Activated naive CD4-positive, alpha-beta T cell treated with anti-CD3 and anti-CD28 coated beads, Interleukin-2, amount 50 U/mL, for 72 hours (primary cell): Measurements from ENCODE around the gene JAK1. TPM values are rescaled to one million over a fixed set of nuclear protein-coding genes. Genes with fewer than 3 reads are reported as not detected.

Experiments
- ATAC-seq, 2 donors: fragments of 150-1000 bp; cut with Tn5 transposase; 2 replicates each; pipeline ENCODE4 v1.10.0; 2021; ENCODE audit warnings: mild to moderate bottlenecking in 2 of 2, moderate library complexity in 2 of 2
- DNase-seq, 2 donors: peaks; one replicate each; pipeline ENCODE4 v3.0.0; 2021 to 2022; ENCODE audit warnings: low spot score in 2 of 2
- H3K27ac Mint-ChIP-seq, 2 donors: one replicate each; pipeline ENCODE4 v1.8.0; 2022; ENCODE audit warnings: mild to moderate bottlenecking in 2 of 2, mixed read lengths in 2 of 2
- H3K36me3 Mint-ChIP-seq, 2 donors: one replicate each; pipeline ENCODE4 v1.8.0; 2022; ENCODE audit warnings: mixed read lengths in 2 of 2
- H3K9me3 Mint-ChIP-seq, 2 donors: one replicate each; pipeline ENCODE4 v1.8.0; 2022; ENCODE audit warnings: mixed read lengths in 2 of 2
- total RNA-seq, 2 donors: library from RNA; stranded (reverse); gene quantifications; one replicate each; pipeline ENCODE4 v1.2.3, GENCODE V29; 2022

Gene JAK1
- total RNA-seq, 2 donors from 2014 or later: 95.3 to 133 TPM

- DNase-seq (no peak), ATAC-seq (no peak)
- Mint-ChIP-seq H3K9me3 (no peaks in the 10 kb centered on the region), H3K27ac (peak overlapping the region in 1 of 2 donors; percentile 29), H3K36me3 (peaks cover 0 to 12% of the 10 kb centered on the region in 2 donors)
Observed at GRCh38 chr1:64851664-64852063, 114.7 kb downstream of the JAK1 start.

- DNase-seq (no peak), ATAC-seq (no peak)
- Mint-ChIP-seq H3K36me3 (peaks cover 8 to 12% of the 10 kb centered on the region in 2 donors), H3K27ac (peak overlapping the region; percentile 78 to 88), H3K9me3 (no peaks in the 10 kb centered on the region)
Observed at GRCh38 chr1:64850846-64851245, 115.5 kb downstream of the JAK1 start.

DNA sequence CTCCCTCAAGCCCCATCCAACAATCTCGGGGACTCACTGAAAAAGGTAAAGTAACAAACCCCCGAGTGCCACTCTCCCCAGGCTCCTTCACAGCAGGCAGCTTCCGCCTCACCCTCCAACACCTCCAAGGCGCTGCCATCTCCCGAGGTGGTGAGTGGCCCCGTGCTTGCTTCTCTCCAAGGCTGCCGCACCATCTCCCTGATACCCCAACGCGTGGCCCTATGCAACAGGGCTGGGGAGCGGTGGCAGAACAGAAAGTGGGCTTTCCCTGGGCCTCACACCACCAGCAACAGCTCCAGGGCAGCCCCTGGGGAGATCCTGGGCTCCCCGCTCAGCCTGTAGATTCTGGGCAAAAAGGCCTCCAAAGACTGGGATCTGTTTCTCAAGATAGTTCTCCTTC is 116.4 kb downstream of the JAK1 start:
- Mint-ChIP-seq H3K9me3 (no peaks in the 10 kb centered on the region), H3K36me3 (peaks cover 8 to 12% of the 10 kb centered on the region in 2 donors), H3K27ac (peak overlapping the region in 1 of 2 donors; percentile 78)
- no peak for DNase-seq
- peak in 1 of 2 donors; percentile 6 for ATAC-seq

DNA sequence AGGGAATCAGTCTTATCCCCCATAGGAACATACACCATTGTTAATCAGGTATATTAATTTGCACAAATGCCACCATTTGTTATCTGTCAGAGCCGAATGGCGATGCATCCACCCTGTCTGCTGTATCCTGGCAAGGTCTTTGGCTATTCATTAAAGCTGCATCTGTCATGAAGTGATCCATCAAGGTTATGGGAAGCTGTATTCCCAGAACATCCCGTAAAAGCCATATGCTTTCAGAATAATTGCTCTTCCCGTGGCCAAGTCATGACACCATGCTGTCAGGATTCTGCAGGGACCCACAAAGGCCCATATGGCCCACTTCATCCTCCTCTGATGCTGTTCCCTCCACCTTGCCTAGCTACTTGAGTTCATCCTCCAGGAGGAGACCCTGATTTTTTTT is 117.5 kb downstream of the JAK1 start:
- H3K36me3 Mint-ChIP-seq: peaks cover 8 to 13% of the 10 kb centered on the region in 2 donors
- H3K9me3 Mint-ChIP-seq: no peaks in the 10 kb centered on the region
- DNase-seq (no peak), ATAC-seq (no peak)
- peak overlapping the region; percentile 45 to 78 for H3K27ac Mint-ChIP-seq

DNA sequence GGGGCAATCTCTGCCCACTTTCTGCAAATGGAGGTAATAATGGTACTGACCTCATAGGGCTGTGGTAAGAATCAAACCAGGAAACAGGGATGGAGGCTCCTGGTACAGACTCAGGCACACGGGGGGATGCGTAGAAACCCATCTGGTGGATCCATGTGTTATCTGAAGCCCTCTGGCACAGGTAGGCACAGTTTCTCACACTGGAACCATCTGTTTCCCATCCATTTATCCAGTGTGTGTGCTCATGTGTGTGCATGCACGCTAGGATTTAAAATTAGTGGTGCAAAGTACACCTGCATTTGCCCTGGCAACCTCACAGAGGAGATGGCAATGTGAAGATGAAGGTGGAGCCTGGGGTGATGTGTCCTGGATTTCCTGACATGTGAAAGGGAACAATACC is 118.2 kb downstream of the JAK1 start:
- peaks cover 8 to 14% of the 10 kb centered on the region in 2 donors for H3K36me3 Mint-ChIP-seq
- DNase-seq (no peak), ATAC-seq (no peak)
- H3K27ac Mint-ChIP-seq: peak overlapping the region in 1 of 2 donors; percentile 65
- no peaks in the 10 kb centered on the region for H3K9me3 Mint-ChIP-seq

- Mint-ChIP-seq H3K9me3 (no peaks in the 10 kb centered on the region), H3K36me3 (peaks cover 8 to 14% of the 10 kb centered on the region in 2 donors)
Observed at GRCh38 chr1:64847666-64848065, 118.7 kb downstream of the JAK1 start.

GRCh38 chr1:64846573-64847430 is 119.5 kb downstream of the JAK1 start:
- H3K27ac Mint-ChIP-seq: peak overlapping the region; percentile 80 to 82
- peaks cover 8 to 14% of the 10 kb centered on the region in 2 donors for H3K36me3 Mint-ChIP-seq

More at GRCh38 chr1:64847666-64848065, 118.7 kb downstream of the JAK1 start:
- ATAC-seq (peak in 1 of 2 donors; percentile 1), DNase-seq (no peak)
- peak overlapping the region in 1 of 2 donors; percentile 65 for H3K27ac Mint-ChIP-seq

GRCh38 chr1:64845831-64846425 is 120.4 kb downstream of the JAK1 start:
- ATAC-seq: no peak
- DNase-seq: no peak
- Mint-ChIP-seq H3K9me3 (no peaks in the 10 kb centered on the region), H3K27ac (peak overlapping the region; percentile 80 to 82), H3K36me3 (peaks cover 8 to 18% of the 10 kb centered on the region in 2 donors)

More at GRCh38 chr1:64846573-64847430, 119.5 kb downstream of the JAK1 start:
- ATAC-seq (no peak), DNase-seq (no peak)
- H3K9me3 Mint-ChIP-seq: no peaks in the 10 kb centered on the region

GRCh38 chr1:64844609-64845008 is 121.7 kb downstream of the JAK1 start:
- ATAC-seq (no peak), DNase-seq (no peak)
- H3K9me3 Mint-ChIP-seq: no peaks in the 10 kb centered on the region
- peaks cover 0 to 19% of the 10 kb centered on the region in 2 donors for H3K36me3 Mint-ChIP-seq
- peak overlapping the region; percentile 61 to 82 for H3K27ac Mint-ChIP-seq

- DNase-seq (no peak), ATAC-seq (no peak)
- Mint-ChIP-seq H3K27ac (peak overlapping the region in 1 of 2 donors; percentile 61), H3K36me3 (peaks cover 0 to 19% of the 10 kb centered on the region in 2 donors), H3K9me3 (no peaks in the 10 kb centered on the region)
Observed at GRCh38 chr1:64844175-64844574, 122.2 kb downstream of the JAK1 start.

- no peak for ATAC-seq
- no peak for DNase-seq
- Mint-ChIP-seq H3K36me3 (peaks cover 0 to 19% of the 10 kb centered on the region in 2 donors), H3K27ac (peak overlapping the region in 1 of 2 donors; percentile 61), H3K9me3 (no peaks in the 10 kb centered on the region)
Observed at GRCh38 chr1:64843675-64844074, 122.7 kb downstream of the JAK1 start.

DNA sequence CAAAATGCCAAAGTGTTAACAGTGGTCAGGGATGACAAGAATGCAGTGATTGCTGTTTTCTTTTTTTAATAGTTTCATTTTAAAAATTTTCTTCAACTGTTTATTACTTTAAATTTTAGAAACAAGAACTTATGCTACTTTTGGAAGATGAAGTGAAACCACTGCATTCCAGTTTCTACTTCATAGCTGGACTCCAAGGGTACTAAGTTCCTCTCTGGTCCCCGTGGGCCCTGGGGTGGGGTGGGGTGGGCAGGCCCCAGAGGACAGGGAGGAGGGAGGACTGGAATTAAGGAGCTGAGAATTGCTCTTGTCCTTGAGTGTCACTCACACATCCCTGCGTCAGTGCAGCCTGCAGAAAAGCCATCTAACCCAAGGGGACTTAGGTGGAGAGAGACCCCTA is 124.1 kb downstream of the JAK1 start:
- peaks cover 0 to 19% of the 10 kb centered on the region in 2 donors for H3K36me3 Mint-ChIP-seq
- H3K9me3 Mint-ChIP-seq: no peaks in the 10 kb centered on the region
- DNase-seq: no peak
- ATAC-seq: no peak
- no peak overlapping the region for H3K27ac Mint-ChIP-seq

DNA sequence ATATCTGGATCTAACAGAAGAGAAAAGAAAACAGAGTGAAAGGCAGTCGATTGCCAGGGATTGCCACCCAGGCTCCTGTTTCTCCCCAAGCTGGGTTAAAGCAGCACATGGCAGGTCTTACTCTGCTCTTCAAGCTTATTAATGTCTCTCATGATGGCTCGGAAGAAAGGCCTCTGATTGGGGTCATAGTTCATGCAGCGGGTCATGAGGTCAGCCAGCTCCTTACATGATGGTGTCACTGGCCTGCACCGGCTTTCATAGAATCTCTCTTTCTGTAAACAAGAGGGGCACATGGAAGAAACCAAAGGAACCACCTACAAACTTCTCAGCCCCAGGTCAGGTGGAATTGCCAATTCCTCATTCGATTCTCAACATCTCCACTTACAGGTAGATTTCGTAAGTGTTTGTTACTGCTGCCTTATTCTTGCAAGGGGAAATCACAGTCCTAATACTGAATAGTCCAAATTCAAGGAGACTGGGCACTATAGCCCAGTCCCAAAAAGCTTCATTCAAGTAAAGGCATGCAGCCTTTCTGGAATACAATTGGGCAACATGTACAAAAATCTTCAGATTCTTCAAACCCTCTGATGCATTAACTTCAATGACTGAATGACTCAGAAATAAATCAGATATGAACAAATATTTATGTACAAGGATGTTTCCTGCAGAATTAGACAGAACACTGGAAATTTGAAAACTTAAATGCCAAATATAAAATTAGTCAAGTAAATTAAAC is 124.9 kb downstream of the JAK1 start:
- no peaks in the 10 kb centered on the region for H3K9me3 Mint-ChIP-seq
- DNase-seq (no peak), ATAC-seq (no peak)
- H3K27ac Mint-ChIP-seq: no peak overlapping the region
- H3K36me3 Mint-ChIP-seq: peaks cover 0 to 22% of the 10 kb centered on the region in 2 donors

- DNase-seq (no peak), ATAC-seq (no peak)
- Mint-ChIP-seq H3K36me3 (peaks cover 0 to 16% of the 10 kb centered on the region in 2 donors), H3K27ac (no peak overlapping the region), H3K9me3 (no peaks in the 10 kb centered on the region)
Observed at GRCh38 chr1:64839732-64840405, 126.5 kb downstream of the JAK1 start.

DNA sequence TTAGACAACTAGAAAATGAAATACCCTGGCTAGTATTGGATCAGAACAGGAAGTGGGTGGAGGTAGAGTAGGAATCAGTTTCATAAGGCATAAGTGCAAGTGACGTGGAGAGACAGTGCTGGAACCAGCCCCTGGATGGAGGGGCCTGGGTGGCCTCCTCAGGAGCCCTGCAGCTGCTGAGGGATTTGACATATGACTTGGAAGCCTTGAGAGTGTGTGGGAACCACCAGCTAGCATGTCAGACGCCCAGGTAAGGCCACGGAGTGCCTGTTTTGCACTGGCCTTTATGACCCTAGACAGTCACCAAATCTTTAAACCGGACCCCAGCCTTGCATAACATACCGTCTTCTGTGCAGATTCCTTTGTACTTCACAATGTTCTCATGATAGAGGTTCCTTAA is 127.1 kb downstream of the JAK1 start:
- ATAC-seq (no peak), DNase-seq (no peak)
- Mint-ChIP-seq H3K9me3 (no peaks in the 10 kb centered on the region), H3K27ac (peak overlapping the region in 1 of 2 donors; percentile 31), H3K36me3 (peaks cover 0 to 15% of the 10 kb centered on the region in 2 donors)

GRCh38 chr1:64838486-64838885 is 127.9 kb downstream of the JAK1 start:
- DNase-seq (no peak), ATAC-seq (no peak)
- Mint-ChIP-seq H3K36me3 (peaks cover 0 to 9% of the 10 kb centered on the region in 2 donors), H3K27ac (peak overlapping the region in 1 of 2 donors; percentile 26), H3K9me3 (no peaks in the 10 kb centered on the region)
